ENCODE measurements around the gene ZNF48. TPM values are rescaled to one million over a fixed set of nuclear protein-coding genes. Genes with fewer than 3 reads are reported as not detected.

The ZNF48 gene
- 7.7 and 14.7 TPM in 2 replicates for total RNA-seq

GRCh38 chr16:30395155-30395991 is at the start of gene ZNF48:
ZNF48 (plus strand) TSS chr16:30395420; CDS start chr16:30395795, 375 bp downstream.

GRCh38 chr16:30355144-30355953 is 39.9 kb upstream of the ZNF48 start, which contains the start of gene CD2BP2:
CD2BP2 (minus strand) TSS chr16:30355308; CDS start chr16:30354681, 627 bp downstream.

GRCh38 chr16:30370456-30371247 is 24.6 kb upstream of the ZNF48 start, which contains the start of gene TBC1D10B:
TBC1D10B (minus strand) TSS chr16:30370494; CDS start chr16:30370183, 311 bp downstream.

GRCh38 chr16:30374538-30374937 is 20.7 kb upstream of the ZNF48 start, which contains the start of gene MYL11:
MYL11 (plus strand) TSS chr16:30374802; CDS start chr16:30374858, 56 bp downstream.

GRCh38 chr16:30382111-30382881 is 12.9 kb upstream of the ZNF48 start, which contains the start of gene SEPTIN1:
SEPTIN1 (minus strand) TSS chr16:30382561; CDS start chr16:30382542, 19 bp downstream.

GRCh38 chr16:30407102-30407803 is 12.0 kb downstream of the ZNF48 start, which contains the start of gene ZNF771:
ZNF771 (plus strand) TSS chr16:30407606; CDS start chr16:30408054, 448 bp downstream.

GRCh38 chr16:30429678-30430427 is 34.6 kb downstream of the ZNF48 start, which contains the start of gene DCTPP1:
DCTPP1 (minus strand) TSS chr16:30430030; CDS start chr16:30429980, 50 bp downstream.

GRCh38 chr16:30445408-30446202 is 50.4 kb downstream of the ZNF48 start, which contains the start of gene SEPHS2:
SEPHS2 (minus strand) TSS chr16:30445874; CDS start chr16:30445727, 147 bp downstream.

Small RNA genes lying within 50 kb of the gene (small RNA-seq; reads per million reads assigned to genes)
- 5.0 reads per million, percentile 88 among the genes with 10 or more reads in this experiment for gene RF00406 (ENCODE audit: low replicate concordance)

Other genes with a start within 250 kb of the ZNF48 start
- gene CORO1A, start 211.8 kb upstream of the ZNF48 start, total RNA-seq: 2.0 and 3.3 TPM in 2 replicates
- gene BOLA2B, start 201.8 kb upstream of the ZNF48 start, total RNA-seq: 111 and 157 TPM in 2 replicates
- gene SLX1A, start 201.5 kb upstream of the ZNF48 start, total RNA-seq: 36.4 and 42.2 TPM in 2 replicates
- gene SULT1A3, start 196.2 kb upstream of the ZNF48 start, total RNA-seq: 2.8 and 4.9 TPM in 2 replicates
- gene NPIPB13, start 146.9 kb upstream of the ZNF48 start, total RNA-seq: 0.29 and 1.1 TPM in 2 replicates
- gene CD2BP2, start 40.1 kb upstream of the ZNF48 start, total RNA-seq: 38.3 and 39.5 TPM in 2 replicates
- gene TBC1D10B, start 24.9 kb upstream of the ZNF48 start, total RNA-seq: 43.1 and 57.8 TPM in 2 replicates
- not detected in 2 replicates for gene MYL11, start 20.6 kb upstream of the ZNF48 start, total RNA-seq
- gene SEPTIN1, start 12.9 kb upstream of the ZNF48 start, total RNA-seq: not detected in 2 replicates
- gene ZNF771, start 12.2 kb downstream of the ZNF48 start, total RNA-seq: 7.9 and 10.2 TPM in 2 replicates
- gene DCTPP1, start 34.6 kb downstream of the ZNF48 start, total RNA-seq: 6.8 and 19.8 TPM in 2 replicates
- 11.3 and 24.5 TPM in 2 replicates for gene SEPHS2, start 50.5 kb downstream of the ZNF48 start, total RNA-seq
- gene ITGAL, start 77.3 kb downstream of the ZNF48 start, total RNA-seq: not detected in 2 replicates
- gene ZNF768, start 131.1 kb downstream of the ZNF48 start, total RNA-seq: 17.3 and 25.8 TPM in 2 replicates
- 10.1 and 14.5 TPM in 2 replicates for gene ZNF747, start 139.4 kb downstream of the ZNF48 start, total RNA-seq
- 7.3 and 7.4 TPM in 2 replicates for gene ZNF764, start 163.0 kb downstream of the ZNF48 start, total RNA-seq
- 10.2 and 11.8 TPM in 2 replicates for gene ZNF688, start 176.3 kb downstream of the ZNF48 start, total RNA-seq
- gene ZNF785, start 190.3 kb downstream of the ZNF48 start, total RNA-seq: 10.0 and 14.7 TPM in 2 replicates
- 8.5 and 9.7 TPM in 2 replicates for gene ZNF689, start 215.0 kb downstream of the ZNF48 start, total RNA-seq